Stimulated activated effector memory CD8-positive, alpha-beta T cell treated with anti-CD3 and anti-CD28 coated beads, Interleukin-12 subunit alpha, Interleukin-12 subunit beta, amount 100 ng/mL, for 72 hours (primary cell): ENCODE data around the gene MIB1.
A peak's percentile ranks its signal among the peaks of the same experiment; 100 is the strongest.
"Not testable (repeated sequence)": the region's sequence is repeated elsewhere in the genome, so short reads cannot be mapped to it uniquely, and the experiment has no call there.

Experiments used
- ATAC-seq: fragments of 150-1000 bp; cut with Tn5 transposase; 2 replicates; pipeline ENCODE4 v1.10.0; 2021
- DNase-seq, 2 donors: peaks; one replicate each; pipeline ENCODE4 v3.0.0; 2021 to 2022; ENCODE audit warnings: low spot score in 2 of 2
- H3K27ac Mint-ChIP-seq: one replicate; pipeline ENCODE4 v1.8.0; 2022; ENCODE audit warnings: mild to moderate bottlenecking, mixed read lengths
- H3K36me3 Mint-ChIP-seq: one replicate; pipeline ENCODE4 v1.8.0; 2022; ENCODE audit warnings: mild to moderate bottlenecking, mixed read lengths
- H3K4me1 Mint-ChIP-seq: one replicate; pipeline ENCODE4 v1.8.0; 2022; ENCODE audit warnings: mixed read lengths
- H3K4me3 Mint-ChIP-seq: one replicate; pipeline ENCODE4 v1.8.0; 2022; ENCODE audit warnings: mild to moderate bottlenecking, mixed read lengths
- H3K9me3 Mint-ChIP-seq: one replicate; pipeline ENCODE4 v1.8.0; 2022; ENCODE audit warnings: mixed read lengths

The MIB1 gene

DNA sequence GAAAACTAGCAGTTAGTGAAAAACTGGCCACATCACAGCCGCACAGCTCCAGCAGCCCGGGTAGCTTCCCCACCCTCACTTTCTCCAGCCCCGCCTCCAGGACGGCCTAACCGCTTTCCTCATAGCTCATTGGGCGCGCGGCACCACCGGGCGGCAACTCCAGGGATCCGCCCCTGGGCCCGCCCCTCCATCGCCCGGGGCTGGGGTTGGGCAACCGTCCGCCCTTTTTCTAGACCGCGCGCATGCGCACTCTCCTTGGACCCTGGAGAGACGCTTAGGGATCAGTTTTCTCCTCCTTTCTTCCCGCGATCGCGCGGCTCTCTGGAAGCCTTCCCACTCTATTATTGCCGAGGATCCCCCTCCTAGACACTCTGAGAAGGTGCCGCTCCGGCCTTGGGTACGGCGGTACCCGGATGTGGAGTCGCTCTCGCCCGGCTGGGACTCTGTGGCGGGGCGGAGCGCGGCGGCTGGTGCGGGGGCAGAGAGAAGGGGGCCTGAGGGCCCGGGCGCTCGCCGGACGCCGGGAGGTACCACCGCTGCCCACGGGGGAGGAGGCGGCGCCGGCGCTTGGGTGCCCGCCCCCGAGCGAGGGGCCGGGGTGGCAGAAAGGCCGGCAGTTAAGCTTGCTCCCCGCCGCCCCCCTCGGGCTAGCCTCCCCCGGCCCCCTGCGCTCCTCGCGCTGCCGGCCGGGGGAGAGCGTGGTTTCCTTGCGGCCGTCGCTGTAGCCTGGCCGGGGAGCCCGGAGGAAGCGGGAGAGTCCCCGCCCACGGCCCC lies at the start of gene MIB1:
MIB1 (plus strand) TSS at position 255 of the 774 bp plus-strand sequence. CDS start 792 bp downstream, outside the sequence.
- Mint-ChIP-seq H3K4me1 (peaks cover 42% of the 10 kb centered on the region), H3K9me3 (peaks cover 6% of the 10 kb centered on the region), H3K4me3 (peak within 1 kb of the TSS; percentile 82), H3K27ac (peak within 1 kb of the TSS; percentile 97), H3K36me3 (peaks cover 24% of the 10 kb centered on the region)
- peak; percentile 97 for ATAC-seq
- DNase-seq = peak; percentile 98 to 100

DNA sequence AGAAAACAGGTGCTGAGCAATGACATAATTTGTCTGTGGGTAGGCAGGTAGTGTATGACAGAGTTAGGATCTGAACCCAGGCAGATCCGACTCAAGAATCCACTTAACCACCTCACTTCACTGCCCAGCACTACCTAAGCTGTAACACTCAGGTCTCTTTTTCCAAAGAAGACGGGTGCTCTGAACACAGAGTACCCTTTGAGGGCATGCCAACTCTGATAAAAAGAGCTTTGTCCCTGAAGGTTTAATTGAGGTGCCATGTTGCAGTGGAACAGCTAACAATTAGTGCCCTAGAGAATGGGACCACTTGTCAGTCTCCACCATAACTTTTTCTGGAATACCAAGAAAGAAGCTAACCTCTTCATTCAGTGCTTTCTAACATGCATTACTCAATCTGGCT lies 47.3 kb upstream of the MIB1 start:
- no peak for DNase-seq
- no peak overlapping the region for H3K4me3 Mint-ChIP-seq
- peaks cover 47% of the 10 kb centered on the region for H3K36me3 Mint-ChIP-seq
- peak overlapping the region; percentile 81 for H3K27ac Mint-ChIP-seq
- H3K9me3 Mint-ChIP-seq = peaks cover 4% of the 10 kb centered on the region
- H3K4me1 Mint-ChIP-seq = peaks cover 5% of the 10 kb centered on the region
- ATAC-seq = no peak

GRCh38 chr18:21700528-21701075 lies 40.0 kb upstream of the MIB1 start:
- ATAC-seq (no peak), DNase-seq (no peak)
- peaks cover 72% of the 10 kb centered on the region for H3K36me3 Mint-ChIP-seq
- H3K9me3 Mint-ChIP-seq = no peaks in the 10 kb centered on the region
- H3K4me1 Mint-ChIP-seq = peaks cover 14% of the 10 kb centered on the region
- H3K4me3 Mint-ChIP-seq = no peak overlapping the region
- H3K27ac Mint-ChIP-seq = no peak overlapping the region

DNA sequence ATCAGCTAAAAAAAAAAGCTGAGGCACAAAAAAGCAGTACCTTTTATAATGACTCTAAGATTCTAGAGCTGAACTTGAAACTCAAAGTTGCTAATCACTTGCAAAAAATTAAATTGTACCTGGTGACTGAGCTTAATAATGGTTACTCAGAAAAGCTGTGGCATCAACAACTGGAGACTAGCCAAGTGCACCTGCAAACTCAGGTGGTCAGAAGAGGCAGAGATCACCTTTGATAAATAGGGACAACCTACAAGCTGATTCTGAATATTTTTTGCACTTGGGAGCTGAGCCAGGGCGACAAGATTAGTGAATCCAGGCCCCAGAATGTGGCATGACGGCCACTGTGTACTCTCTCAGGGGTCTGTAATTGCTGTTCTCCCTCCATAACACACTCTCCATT lies 39.0 kb upstream of the MIB1 start:
- Mint-ChIP-seq H3K4me3 (no peak overlapping the region), H3K36me3 (peaks cover 62% of the 10 kb centered on the region), H3K9me3 (no peaks in the 10 kb centered on the region), H3K27ac (no peak overlapping the region), H3K4me1 (peaks cover 14% of the 10 kb centered on the region)
- no peak for ATAC-seq
- DNase-seq = no peak

DNA sequence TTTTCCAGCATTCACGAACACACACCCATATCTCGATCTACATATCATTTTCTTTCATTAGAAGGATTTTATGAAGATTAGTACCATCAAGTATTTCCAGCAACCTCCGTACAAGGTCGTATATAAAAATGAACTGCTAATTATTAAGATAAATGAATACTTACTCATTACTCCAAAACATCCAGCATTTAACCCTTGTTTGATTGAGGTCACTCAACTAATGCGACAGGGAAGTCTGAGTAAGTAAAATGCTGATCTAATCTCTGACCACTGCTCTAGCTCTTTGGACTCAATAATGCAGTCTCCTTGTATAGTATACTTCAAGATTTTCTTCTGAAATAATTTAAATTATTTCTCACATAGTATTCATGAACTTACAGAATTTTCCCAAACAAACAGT lies 38.0 kb upstream of the MIB1 start:
- peaks cover 14% of the 10 kb centered on the region for H3K4me1 Mint-ChIP-seq
- DNase-seq = no peak
- H3K36me3 Mint-ChIP-seq = peaks cover 60% of the 10 kb centered on the region
- no peaks in the 10 kb centered on the region for H3K9me3 Mint-ChIP-seq
- no peak for ATAC-seq
- H3K27ac Mint-ChIP-seq = peak overlapping the region; percentile 93
- peak overlapping the region; percentile 89 for H3K4me3 Mint-ChIP-seq

GRCh38 chr18:21703241-21703820 lies 37.3 kb upstream of the MIB1 start:
- Mint-ChIP-seq H3K36me3 (peaks cover 56% of the 10 kb centered on the region), H3K27ac (peak overlapping the region; percentile 93), H3K4me1 (peaks cover 14% of the 10 kb centered on the region), H3K4me3 (peak overlapping the region; percentile 89), H3K9me3 (no peaks in the 10 kb centered on the region)
- peak; percentile 1 for ATAC-seq
- DNase-seq = no peak

DNA sequence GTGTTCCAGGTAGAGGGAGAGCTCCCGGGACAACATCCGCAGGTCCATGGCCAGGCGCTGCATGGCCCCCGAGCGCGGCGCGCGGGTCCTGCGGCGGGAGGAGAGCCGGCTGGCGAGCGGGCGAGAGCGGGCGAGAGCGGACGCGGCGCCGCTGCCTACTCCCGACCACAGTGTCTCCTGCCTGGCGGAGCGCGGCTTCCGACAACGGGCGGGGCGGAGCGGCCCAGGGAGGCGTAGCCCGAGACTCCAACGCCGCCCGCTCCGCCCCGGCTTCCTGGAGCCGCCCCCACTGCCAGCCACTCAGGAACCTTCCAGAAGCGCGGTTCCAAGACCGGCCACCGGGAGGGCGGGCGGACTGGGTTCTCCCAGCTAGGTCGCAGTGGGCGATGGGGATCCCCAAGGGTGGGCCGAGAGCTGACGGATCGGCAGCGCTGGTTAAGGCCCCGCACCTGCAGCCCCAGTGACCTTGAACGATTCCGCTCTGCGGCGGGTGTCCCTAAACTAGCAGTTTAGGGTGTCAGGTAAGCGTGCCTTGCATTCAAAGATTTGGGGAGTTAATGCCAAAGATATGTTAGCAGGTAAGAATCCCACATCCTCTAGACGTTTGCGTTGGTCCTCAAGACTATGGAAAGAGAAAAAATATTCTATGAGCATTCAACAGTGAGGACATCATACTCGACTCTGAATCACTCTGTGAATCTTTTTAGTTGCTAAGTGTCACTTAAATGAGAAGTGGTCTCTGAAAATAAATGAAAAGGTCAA lies 35.8 kb upstream of the MIB1 start, which contains the start of gene ABHD3:
ABHD3 (minus strand) TSS at position 172 of the 762 bp plus-strand sequence; CDS start at position 63, 109 bp downstream.
- ATAC-seq (peak; percentile 97), DNase-seq (peak; percentile 80 to 96)
- H3K4me3 Mint-ChIP-seq = peak within 1 kb of the TSS; percentile 89
- peaks cover 43% of the 10 kb centered on the region for H3K36me3 Mint-ChIP-seq
- H3K4me1 Mint-ChIP-seq = peaks cover 14% of the 10 kb centered on the region
- no peaks in the 10 kb centered on the region for H3K9me3 Mint-ChIP-seq
- H3K27ac Mint-ChIP-seq = peak within 1 kb of the TSS; percentile 93

DNA sequence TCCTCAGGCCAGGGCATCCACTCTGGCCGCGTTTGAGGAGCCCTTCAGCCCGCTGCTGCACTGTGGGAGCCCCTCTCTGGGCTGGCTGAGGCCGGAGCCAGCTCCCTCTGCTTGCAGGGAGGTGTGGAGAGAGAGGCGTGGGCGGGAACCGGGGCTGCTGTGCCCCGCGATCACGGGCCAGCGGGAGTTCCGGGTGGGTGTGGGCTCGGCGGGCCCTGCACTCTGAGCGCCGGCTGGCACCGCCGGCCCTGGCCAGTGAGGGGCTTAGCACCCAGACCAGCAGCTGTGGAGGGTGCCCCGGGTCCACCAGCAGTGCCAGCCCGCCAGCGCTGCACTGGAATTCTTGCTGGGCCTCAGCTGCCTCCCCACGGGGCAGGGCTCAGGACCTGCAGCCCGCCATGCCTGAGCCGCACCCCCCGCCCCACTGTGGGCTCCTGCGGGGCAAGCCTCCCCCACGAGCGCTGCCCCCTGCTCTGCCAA lies 34.2 kb upstream of the MIB1 start:
- DNase-seq (no peak), ATAC-seq (no peak)
- Mint-ChIP-seq H3K27ac (no peak overlapping the region), H3K9me3 (no peaks in the 10 kb centered on the region), H3K36me3 (peaks cover 27% of the 10 kb centered on the region), H3K4me3 (no peak overlapping the region), H3K4me1 (peaks cover 14% of the 10 kb centered on the region)

GRCh38 chr18:21707130-21707529 lies 33.5 kb upstream of the MIB1 start:
- not testable (repeated sequence) for H3K27ac Mint-ChIP-seq

DNA sequence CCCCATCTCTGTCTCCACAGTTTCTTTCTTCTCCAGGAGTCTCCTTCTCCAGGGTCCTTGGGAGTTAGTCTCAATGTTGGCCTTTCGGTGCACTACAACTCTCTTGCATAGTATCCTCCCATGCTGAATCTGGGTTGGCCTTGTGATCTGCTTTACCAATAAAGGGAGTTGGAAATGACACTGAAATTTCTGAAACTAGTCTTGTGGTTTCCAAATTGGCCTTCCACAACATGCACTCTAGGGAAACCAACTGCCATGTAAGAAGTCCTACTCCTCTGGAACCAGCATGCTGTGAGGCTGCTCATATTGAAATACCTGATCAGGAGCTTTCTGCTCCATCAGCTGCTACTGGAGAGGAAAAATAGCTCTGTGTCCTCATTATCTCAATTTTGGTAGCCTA lies 26.1 kb upstream of the MIB1 start:
- no peak overlapping the region for H3K4me3 Mint-ChIP-seq
- no peak for DNase-seq
- no peaks in the 10 kb centered on the region for H3K36me3 Mint-ChIP-seq
- peak; percentile 60 for ATAC-seq
- H3K9me3 Mint-ChIP-seq = no peaks in the 10 kb centered on the region
- H3K4me1 Mint-ChIP-seq = peaks cover 8% of the 10 kb centered on the region
- H3K27ac Mint-ChIP-seq = no peak overlapping the region

More at GRCh38 chr18:21707130-21707529, 33.5 kb upstream of the MIB1 start:
- ATAC-seq, DNase-seq, H3K4me3 Mint-ChIP-seq, H3K9me3 Mint-ChIP-seq: not testable (repeated sequence)
- Mint-ChIP-seq H3K4me1 (peaks cover 14% of the 10 kb centered on the region), H3K36me3 (peaks cover 20% of the 10 kb centered on the region)

DNA sequence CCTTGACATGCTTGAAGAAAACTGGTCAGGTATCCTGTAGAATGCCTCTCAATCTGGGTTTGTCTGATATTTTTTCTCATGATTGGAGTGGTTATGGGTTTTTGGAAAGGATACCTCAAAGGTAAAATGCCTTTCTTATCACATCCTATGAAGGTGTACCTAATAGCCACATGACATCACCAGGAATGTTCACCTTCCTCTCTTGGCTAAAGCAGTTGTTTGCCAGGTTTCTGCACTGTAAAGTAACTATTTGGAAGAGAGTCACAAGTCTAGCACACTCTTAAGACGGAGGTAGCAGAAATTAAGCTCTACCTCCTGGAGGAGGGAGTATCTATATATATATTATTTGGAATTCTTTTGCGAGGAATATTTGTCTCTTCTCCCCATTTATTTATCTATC lies 17.9 kb upstream of the MIB1 start:
- Mint-ChIP-seq H3K4me3 (no peak overlapping the region), H3K27ac (no peak overlapping the region), H3K4me1 (no peaks in the 10 kb centered on the region), H3K9me3 (no peaks in the 10 kb centered on the region), H3K36me3 (no peaks in the 10 kb centered on the region)
- DNase-seq = no peak
- ATAC-seq = no peak

- no peak overlapping the region for H3K27ac Mint-ChIP-seq
- no peak for ATAC-seq
- no peaks in the 10 kb centered on the region for H3K4me1 Mint-ChIP-seq
Observed at GRCh38 chr18:21725201-21725600, 15.4 kb upstream of the MIB1 start.

GRCh38 chr18:21727702-21728101 lies 12.9 kb upstream of the MIB1 start:
- no peak overlapping the region for H3K4me3 Mint-ChIP-seq
- no peaks in the 10 kb centered on the region for H3K4me1 Mint-ChIP-seq
- DNase-seq (no peak), ATAC-seq (no peak)
- H3K9me3 Mint-ChIP-seq = no peaks in the 10 kb centered on the region
- no peak overlapping the region for H3K27ac Mint-ChIP-seq
- H3K36me3 Mint-ChIP-seq = no peaks in the 10 kb centered on the region

More at GRCh38 chr18:21725201-21725600, 15.4 kb upstream of the MIB1 start:
- DNase-seq = no peak
- H3K36me3 Mint-ChIP-seq = no peaks in the 10 kb centered on the region
- H3K4me3 Mint-ChIP-seq = no peak overlapping the region
- no peaks in the 10 kb centered on the region for H3K9me3 Mint-ChIP-seq

- no peak for DNase-seq
- H3K36me3 Mint-ChIP-seq = no peaks in the 10 kb centered on the region
- no peaks in the 10 kb centered on the region for H3K4me1 Mint-ChIP-seq
- peaks cover 6% of the 10 kb centered on the region for H3K9me3 Mint-ChIP-seq
- H3K4me3 Mint-ChIP-seq = no peak overlapping the region
- no peak for ATAC-seq
- H3K27ac Mint-ChIP-seq = no peak overlapping the region
Observed at GRCh38 chr18:21733011-21733410, 7.6 kb upstream of the MIB1 start.

DNA sequence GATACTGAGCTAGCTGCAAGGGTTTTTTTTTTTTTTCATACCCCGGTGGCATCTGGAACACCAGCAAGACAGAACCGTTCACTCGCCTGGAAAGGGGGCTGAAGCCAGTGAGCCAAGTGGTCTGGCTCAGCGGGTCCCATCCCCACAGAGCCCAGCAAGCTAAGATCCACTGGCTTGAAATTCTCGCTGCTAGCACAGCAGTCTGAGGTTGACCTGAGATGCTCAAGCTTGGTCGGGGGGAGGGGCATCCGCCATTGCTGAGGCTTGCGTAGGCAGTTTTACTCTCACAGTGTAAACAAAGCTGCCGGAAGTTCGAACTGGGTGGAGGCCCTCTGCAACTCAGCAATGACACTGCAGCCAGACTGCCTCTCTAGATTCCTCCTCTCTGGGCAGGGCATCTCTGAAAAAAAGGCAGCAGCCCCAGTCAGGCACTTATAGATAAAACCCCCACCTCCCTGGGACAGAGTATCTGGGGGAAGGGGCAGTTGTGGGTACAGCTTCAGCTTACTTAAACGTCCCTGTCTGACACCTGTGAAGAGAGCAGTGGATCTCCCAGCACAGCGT lies 5.1 kb upstream of the MIB1 start:
- Mint-ChIP-seq H3K4me1 (peaks cover 8% of the 10 kb centered on the region), H3K9me3 (peaks cover 6% of the 10 kb centered on the region), H3K36me3 (peaks cover 5% of the 10 kb centered on the region), H3K4me3 (peak overlapping the region; percentile 16), H3K27ac (peak overlapping the region; percentile 17)
- DNase-seq (no peak), ATAC-seq (peak; percentile 15)
